CD4-positive, CD25-positive, alpha-beta regulatory T cell (primary cell): ENCODE results near the gene NOL3. TPM values are rescaled to one million over a fixed set of nuclear protein-coding genes. Genes with fewer than 3 reads are reported as not detected.

Source experiments
- ATAC-seq, 2 donors: fragments of 150-1000 bp; cut with Tn5 transposase; one replicate each; pipeline ENCODE4 v1.10.0; 2021; ENCODE audit warnings: low read depth in 2 of 2, moderate number of reproducible peaks in 2 of 2, moderate library complexity in 1 of 2
- DNase-seq, 3 donors: peaks; one replicate each; pipeline versions ENCODE4 v3.0.0 to v3.0.0-alpha.2; 2012 to 2022; ENCODE audit warnings: mixed read lengths in 1 of 3
- H3K27ac ChIP-seq: one replicate; pipeline ENCODE4 v1.7.0; 2013; ENCODE audit warnings: mild to moderate bottlenecking, low read length; ENCODE audit not compliant: insufficient read depth, poor library complexity, severe bottlenecking
- H3K27me3 ChIP-seq: one replicate; pipeline ENCODE4 v1.7.0; 2013; ENCODE audit warnings: low read length; ENCODE audit not compliant: control insufficient read depth, insufficient read depth
- H3K36me3 ChIP-seq: one replicate; pipeline ENCODE4 v1.7.0; 2013; ENCODE audit warnings: mild to moderate bottlenecking, low read length, moderate library complexity; ENCODE audit not compliant: control insufficient read depth, insufficient read depth
- H3K4me1 ChIP-seq: 2 replicates; pipeline ENCODE4 v1.7.0; 2013; ENCODE audit warnings: mild to moderate bottlenecking, low read length; ENCODE audit not compliant: insufficient read depth, control insufficient read depth, poor library complexity, severe bottlenecking
- H3K4me3 ChIP-seq: one replicate; pipeline ENCODE4 v1.7.0; 2013; ENCODE audit warnings: low read depth, mild to moderate bottlenecking, low read length, moderate library complexity
- H3K9me3 ChIP-seq, 2 experiments: 1 replicate in 1 of 2; 2 replicates in 1 of 2; pipeline ENCODE4 v1.7.0; 2013; ENCODE audit warnings: low read length in 2 of 2, mild to moderate bottlenecking in 1 of 2, moderate library complexity in 1 of 2; ENCODE audit not compliant: control insufficient read depth in 2 of 2
- H3K27ac Mint-ChIP-seq, 3 donors: one replicate each; pipeline ENCODE4 v1.8.0; 2020 to 2022; ENCODE audit warnings: mild to moderate bottlenecking in 3 of 3, mixed read lengths in 3 of 3, moderate library complexity in 2 of 3
- H3K27me3 Mint-ChIP-seq: one replicate; pipeline ENCODE4 v1.8.0; 2022; ENCODE audit warnings: mild to moderate bottlenecking, mixed read lengths
- H3K36me3 Mint-ChIP-seq: one replicate; pipeline ENCODE4 v1.8.0; 2020; ENCODE audit warnings: mixed read lengths
- H3K4me1 Mint-ChIP-seq, 4 donors: one replicate each; pipeline ENCODE4 v1.8.0; 2020 to 2022; ENCODE audit warnings: mixed read lengths in 4 of 4, mild to moderate bottlenecking in 1 of 4
- H3K4me3 Mint-ChIP-seq, 4 donors: one replicate each; pipeline ENCODE4 v1.8.0; 2020 to 2022; ENCODE audit warnings: mild to moderate bottlenecking in 4 of 4, mixed read lengths in 4 of 4, moderate library complexity in 3 of 4
- H3K9me3 Mint-ChIP-seq, 7 donors: one replicate each; pipeline ENCODE4 v1.8.0; 2020 to 2022; ENCODE audit warnings: mixed read lengths in 7 of 7, mild to moderate bottlenecking in 3 of 7, moderate library complexity in 2 of 7
- polyA plus RNA-seq, 4 donors: library from polyadenylated mRNA; unstranded; fragments of 300-500 nt; fragmentation: Illumina TruSeq; gene quantifications; one replicate each; pipeline ENCODE4 v1.2.3, GENCODE V29; 2021
- total RNA-seq: library from RNA; stranded (reverse); gene quantifications from one replicate; pipeline ENCODE4 v1.2.3, GENCODE V29; 2022

NOL3 gene
- total and polyA plus RNA-seq, 5 donors from 2014 or later: 2.3 TPM; not detected in 4

GRCh38 chr16:67144943-67145342 is 25.4 kb upstream of the NOL3 start:
- H3K27ac Mint-ChIP-seq: peak overlapping the region in 1 of 3 donors; percentile 38
- DNase-seq (no peak), ATAC-seq (no peak)
- H3K36me3 ChIP-seq: peaks cover 61% of the 10 kb centered on the region
- H3K36me3 Mint-ChIP-seq: peaks cover 73% of the 10 kb centered on the region
- no peak overlapping the region for H3K4me3 ChIP-seq
- peak overlapping the region in 1 of 4 donors; percentile 15 for H3K4me3 Mint-ChIP-seq
- no peaks in the 10 kb centered on the region for H3K27me3 ChIP-seq
- H3K4me1 Mint-ChIP-seq: peaks cover 0 to 5% (median 1%) of the 10 kb centered on the region in 4 donors
- H3K9me3 ChIP-seq: no peaks in the 10 kb centered on the region
- no peak overlapping the region for H3K27ac ChIP-seq
- H3K4me1 ChIP-seq: peaks cover 3% of the 10 kb centered on the region
- H3K9me3 Mint-ChIP-seq: no peaks in the 10 kb centered on the region
- H3K27me3 Mint-ChIP-seq: peaks cover 5% of the 10 kb centered on the region

GRCh38 chr16:67145746-67146145 is 24.6 kb upstream of the NOL3 start:
- no peak overlapping the region for H3K4me3 Mint-ChIP-seq
- no peak for ATAC-seq
- Histone ChIP-seq H3K4me1 (peaks cover 11% of the 10 kb centered on the region), H3K27me3 (no peaks in the 10 kb centered on the region), H3K27ac (no peak overlapping the region), H3K36me3 (peaks cover 53% of the 10 kb centered on the region), H3K4me3 (no peak overlapping the region), H3K9me3 (no peaks in the 10 kb centered on the region)
- H3K27me3 Mint-ChIP-seq: peaks cover 5% of the 10 kb centered on the region
- no peak overlapping the region for H3K27ac Mint-ChIP-seq
- no peak for DNase-seq
- H3K36me3 Mint-ChIP-seq: peaks cover 65% of the 10 kb centered on the region
- H3K9me3 Mint-ChIP-seq: no peaks in the 10 kb centered on the region
- H3K4me1 Mint-ChIP-seq: peaks cover 0 to 5% (median 1%) of the 10 kb centered on the region in 4 donors

GRCh38 chr16:67146523-67147357 is 23.6 kb upstream of the NOL3 start:
- Mint-ChIP-seq H3K4me3 (no peak overlapping the region), H3K4me1 (peaks cover 0 to 10% (median 6%) of the 10 kb centered on the region in 4 donors), H3K36me3 (peaks cover 56% of the 10 kb centered on the region), H3K27me3 (peaks cover 9% of the 10 kb centered on the region), H3K9me3 (no peaks in the 10 kb centered on the region), H3K27ac (no peak overlapping the region)
- ATAC-seq (no peak), DNase-seq (no peak)
- no peaks in the 10 kb centered on the region for H3K9me3 ChIP-seq
- no peak overlapping the region for H3K27ac ChIP-seq
- peaks cover 43% of the 10 kb centered on the region for H3K36me3 ChIP-seq
- H3K27me3 ChIP-seq: no peaks in the 10 kb centered on the region
- peaks cover 16% of the 10 kb centered on the region for H3K4me1 ChIP-seq
- H3K4me3 ChIP-seq: no peak overlapping the region

GRCh38 chr16:67147437-67148140 is 22.7 kb upstream of the NOL3 start:
- H3K4me3 Mint-ChIP-seq: peak overlapping the region in 1 of 4 donors; percentile 72
- Histone ChIP-seq H3K9me3 (no peaks in the 10 kb centered on the region), H3K4me1 (peaks cover 16% of the 10 kb centered on the region), H3K36me3 (peaks cover 40% of the 10 kb centered on the region), H3K27me3 (no peaks in the 10 kb centered on the region), H3K27ac (no peak overlapping the region), H3K4me3 (no peak overlapping the region)
- peaks cover 10% of the 10 kb centered on the region for H3K27me3 Mint-ChIP-seq
- H3K9me3 Mint-ChIP-seq: no peaks in the 10 kb centered on the region
- ATAC-seq (no peak), DNase-seq (no peak)
- peaks cover 0 to 13% (median 8%) of the 10 kb centered on the region in 4 donors for H3K4me1 Mint-ChIP-seq
- H3K27ac Mint-ChIP-seq: no peak overlapping the region
- peaks cover 49% of the 10 kb centered on the region for H3K36me3 Mint-ChIP-seq

- ATAC-seq (no peak), DNase-seq (no peak)
- Mint-ChIP-seq H3K27me3 (peaks cover 16% of the 10 kb centered on the region), H3K36me3 (peaks cover 45% of the 10 kb centered on the region), H3K9me3 (no peaks in the 10 kb centered on the region), H3K4me3 (peak overlapping the region in 3 of 4 donors; percentile 28 to 72 (median 52)), H3K4me1 (peaks cover 0 to 19% (median 9%) of the 10 kb centered on the region in 4 donors), H3K27ac (no peak overlapping the region)
- no peak overlapping the region for H3K4me3 ChIP-seq
- H3K27ac ChIP-seq: no peak overlapping the region
- no peaks in the 10 kb centered on the region for H3K9me3 ChIP-seq
- H3K36me3 ChIP-seq: peaks cover 34% of the 10 kb centered on the region
- H3K4me1 ChIP-seq: peaks cover 16% of the 10 kb centered on the region
- no peaks in the 10 kb centered on the region for H3K27me3 ChIP-seq
Measured at GRCh38 chr16:67148221-67148620, 22.1 kb upstream of the NOL3 start.

- no peak for DNase-seq
- H3K4me3 Mint-ChIP-seq: peak overlapping the region; percentile 28 to 52 (median 39)
- Histone ChIP-seq H3K36me3 (peaks cover 29% of the 10 kb centered on the region), H3K4me3 (no peak overlapping the region), H3K27ac (no peak overlapping the region), H3K9me3 (no peaks in the 10 kb centered on the region), H3K4me1 (peaks cover 16% of the 10 kb centered on the region), H3K27me3 (no peaks in the 10 kb centered on the region)
- H3K27me3 Mint-ChIP-seq: peaks cover 16% of the 10 kb centered on the region
- H3K4me1 Mint-ChIP-seq: peaks cover 0 to 21% (median 11%) of the 10 kb centered on the region in 4 donors
- no peaks in the 10 kb centered on the region for H3K9me3 Mint-ChIP-seq
- no peak for ATAC-seq
- H3K36me3 Mint-ChIP-seq: peaks cover 42% of the 10 kb centered on the region
- H3K27ac Mint-ChIP-seq: no peak overlapping the region
Measured at GRCh38 chr16:67148656-67149275, 21.6 kb upstream of the NOL3 start.

GRCh38 chr16:67149276-67150046 is 20.9 kb upstream of the NOL3 start:
- Histone ChIP-seq H3K27me3 (no peaks in the 10 kb centered on the region), H3K9me3 (no peaks in the 10 kb centered on the region), H3K4me1 (peaks cover 16% of the 10 kb centered on the region), H3K27ac (no peak overlapping the region), H3K4me3 (no peak overlapping the region), H3K36me3 (peaks cover 22% of the 10 kb centered on the region)
- H3K9me3 Mint-ChIP-seq: no peaks in the 10 kb centered on the region
- H3K4me1 Mint-ChIP-seq: peaks cover 0 to 25% (median 12%) of the 10 kb centered on the region in 4 donors
- no peak overlapping the region for H3K27ac Mint-ChIP-seq
- ATAC-seq: no peak
- DNase-seq: no peak
- H3K36me3 Mint-ChIP-seq: peaks cover 37% of the 10 kb centered on the region
- H3K27me3 Mint-ChIP-seq: peaks cover 16% of the 10 kb centered on the region
- peak overlapping the region in 3 of 4 donors; percentile 35 to 52 (median 43) for H3K4me3 Mint-ChIP-seq
